ENCODE measurements around the gene OXGR1.
A peak's percentile ranks its signal among the peaks of the same experiment; 100 is the strongest.
"Not testable (repeated sequence)": the region's sequence is repeated elsewhere in the genome, so short reads cannot be mapped to it uniquely, and the experiment has no call there.

OXGR1 gene

GRCh38 chr13:96994017-96994857 is at the start of gene OXGR1:
Gene OXGR1, minus strand, starts transcription at chr13:96994476. Its CDS starts 6,717 bp downstream, at chr13:96987759.
- DNase-seq: no peak
- in situ Hi-C loops (cut with MboI; ENCODE audit: low pct_unique_long_range_greater_than_20kb, low sequenced_read_pairs): no loop called here

GRCh38 chr13:97043302-97043701 is 49.0 kb upstream of the OXGR1 start:
- in situ Hi-C loops (cut with MboI; ENCODE audit: low pct_unique_long_range_greater_than_20kb, low sequenced_read_pairs): no loop called here
- no peak for DNase-seq

- in situ Hi-C loops (cut with MboI; ENCODE audit: low pct_unique_long_range_greater_than_20kb, low sequenced_read_pairs): no loop called here
Measured at GRCh38 chr13:97030705-97031452, 36.6 kb upstream of the OXGR1 start.

GRCh38 chr13:97028441-97029299 is 34.4 kb upstream of the OXGR1 start:
- DNase-seq: peak; percentile 64
- in situ Hi-C loops (cut with MboI; ENCODE audit: low pct_unique_long_range_greater_than_20kb, low sequenced_read_pairs): no loop called here

More at GRCh38 chr13:97030705-97031452, 36.6 kb upstream of the OXGR1 start:
- no peak for DNase-seq

GRCh38 chr13:97027162-97027554 is 32.9 kb upstream of the OXGR1 start:
- DNase-seq: no peak
- in situ Hi-C loops (cut with MboI; ENCODE audit: low pct_unique_long_range_greater_than_20kb, low sequenced_read_pairs): no loop called here

GRCh38 chr13:97026531-97027161 is 32.4 kb upstream of the OXGR1 start:
- in situ Hi-C loops (cut with MboI; ENCODE audit: low pct_unique_long_range_greater_than_20kb, low sequenced_read_pairs): no loop called here
- DNase-seq: no peak

- DNase-seq; in situ Hi-C loops (cut with MboI; ENCODE audit: low pct_unique_long_range_greater_than_20kb, low sequenced_read_pairs): not testable (repeated sequence)
Measured at GRCh38 chr13:97023812-97024211, 29.5 kb upstream of the OXGR1 start.

GRCh38 chr13:97023117-97023516 is 28.8 kb upstream of the OXGR1 start:
- in situ Hi-C loops (cut with MboI; ENCODE audit: low pct_unique_long_range_greater_than_20kb, low sequenced_read_pairs): no loop called here
- DNase-seq: no peak

- no peak for DNase-seq
- in situ Hi-C loops (cut with MboI; ENCODE audit: low pct_unique_long_range_greater_than_20kb, low sequenced_read_pairs): no loop called here
Measured at GRCh38 chr13:97021241-97021640, 27.0 kb upstream of the OXGR1 start.

GRCh38 chr13:97020689-97021240 is 26.5 kb upstream of the OXGR1 start:
- no peak for DNase-seq
- in situ Hi-C loops (cut with MboI; ENCODE audit: low pct_unique_long_range_greater_than_20kb, low sequenced_read_pairs): no loop called here

GRCh38 chr13:97020194-97020593 is 25.9 kb upstream of the OXGR1 start:
- in situ Hi-C loops (cut with MboI; ENCODE audit: low pct_unique_long_range_greater_than_20kb, low sequenced_read_pairs): no loop called here
- DNase-seq: no peak

- in situ Hi-C loops (cut with MboI; ENCODE audit: low pct_unique_long_range_greater_than_20kb, low sequenced_read_pairs): no loop called here
- no peak for DNase-seq
Measured at GRCh38 chr13:97019236-97019635, 25.0 kb upstream of the OXGR1 start.

- peak; percentile 62 for DNase-seq
- in situ Hi-C loops (cut with MboI; ENCODE audit: low pct_unique_long_range_greater_than_20kb, low sequenced_read_pairs): no loop called here
Measured at GRCh38 chr13:97018029-97018819, 23.9 kb upstream of the OXGR1 start.

- in situ Hi-C loops (cut with MboI; ENCODE audit: low pct_unique_long_range_greater_than_20kb, low sequenced_read_pairs): no loop called here
- DNase-seq: no peak
Measured at GRCh38 chr13:97017322-97017721, 23.0 kb upstream of the OXGR1 start.

- in situ Hi-C loops (cut with MboI; ENCODE audit: low pct_unique_long_range_greater_than_20kb, low sequenced_read_pairs): no loop called here
Measured at GRCh38 chr13:97015661-97016350, 21.5 kb upstream of the OXGR1 start.

GRCh38 chr13:97012251-97013048 is 18.2 kb upstream of the OXGR1 start:
- in situ Hi-C loops (cut with MboI; ENCODE audit: low pct_unique_long_range_greater_than_20kb, low sequenced_read_pairs): no loop called here
- no peak for DNase-seq

More at GRCh38 chr13:97015661-97016350, 21.5 kb upstream of the OXGR1 start:
- peak; percentile 11 for DNase-seq
